ENCODE results near the gene CHST11.

The CHST11 gene

DNA sequence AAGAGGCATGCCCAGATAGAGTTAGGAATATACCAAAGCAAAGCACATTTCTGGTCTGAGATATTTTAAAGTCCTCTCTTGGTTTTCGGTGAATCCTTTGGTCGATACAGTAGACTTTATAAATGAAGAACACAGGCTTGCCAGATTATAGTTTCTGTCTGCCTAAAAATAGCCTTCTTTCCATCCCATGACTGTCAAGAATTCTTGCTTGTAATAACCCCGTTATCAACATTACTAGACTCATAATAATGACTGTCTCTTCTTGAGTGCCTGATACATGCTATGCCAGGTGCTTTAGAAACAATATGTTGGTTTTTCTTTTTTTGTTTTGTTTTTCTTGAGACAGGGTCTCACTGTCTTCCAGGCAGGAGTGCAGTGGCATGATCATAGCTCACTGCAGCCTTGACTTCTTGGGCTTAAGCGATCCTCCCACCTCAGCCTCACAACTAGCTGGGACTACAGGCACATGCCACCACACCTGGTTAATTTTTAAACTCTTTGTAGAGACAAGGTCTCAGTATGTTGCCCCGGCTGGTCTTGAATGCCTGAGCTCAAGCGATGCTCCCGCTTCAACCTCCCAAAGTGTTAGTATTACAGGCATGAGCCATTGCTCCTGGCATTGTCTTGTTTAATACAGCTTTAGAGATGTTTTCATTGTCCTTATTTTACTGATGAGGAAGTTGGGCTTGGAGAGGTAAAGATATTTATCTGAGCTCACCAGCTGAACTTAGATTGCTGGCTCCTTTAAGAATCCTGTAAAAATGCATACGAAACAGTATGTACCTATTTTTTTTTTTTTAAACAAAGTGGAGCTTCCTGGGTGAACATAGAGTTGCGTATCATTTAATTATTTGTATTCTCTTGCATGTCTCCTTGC is 30.4 kb downstream of the CHST11 start:
- TF ChIP-seq CTCF (conservative IDR thresholded peaks at IDR 0.05; ENCODE audit: low read length) = no peak
- DNase-seq (ENCODE audit: low read depth) = no peak
- H3K4me3 ChIP-seq (ENCODE audit: low read length) = no peak overlapping the region

DNA sequence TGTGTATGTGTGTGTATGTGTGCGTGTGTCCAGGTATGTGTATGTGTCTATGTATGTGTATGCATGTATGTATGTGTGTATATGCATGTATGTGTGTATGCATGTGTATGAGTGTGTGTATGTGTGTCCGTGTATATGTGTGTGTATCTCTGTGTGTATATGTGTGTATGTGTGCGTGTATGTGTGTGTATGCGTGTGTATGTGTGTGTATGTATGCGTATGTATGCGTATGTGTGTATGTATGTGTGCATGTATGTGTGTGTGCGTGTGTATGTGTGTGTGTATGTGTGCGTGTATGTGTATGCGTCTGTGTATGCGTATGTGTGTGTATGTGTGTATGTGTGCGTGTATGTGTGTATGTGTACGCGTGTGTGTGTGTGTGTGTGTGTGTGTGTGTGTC is 31.6 kb downstream of the CHST11 start:
- no peak overlapping the region for H3K4me3 ChIP-seq (ENCODE audit: low read length)
- TF ChIP-seq CTCF (conservative IDR thresholded peaks at IDR 0.05; ENCODE audit: low read length) = no peak
- DNase-seq (ENCODE audit: low read depth) = no peak

GRCh38 chr12:104490186-104490585 is 33.4 kb downstream of the CHST11 start:
- TF ChIP-seq CTCF (conservative IDR thresholded peaks at IDR 0.05; ENCODE audit: low read length) = no peak
- no peak for DNase-seq (ENCODE audit: low read depth)
- H3K4me3 ChIP-seq (ENCODE audit: low read length) = no peak overlapping the region

DNA sequence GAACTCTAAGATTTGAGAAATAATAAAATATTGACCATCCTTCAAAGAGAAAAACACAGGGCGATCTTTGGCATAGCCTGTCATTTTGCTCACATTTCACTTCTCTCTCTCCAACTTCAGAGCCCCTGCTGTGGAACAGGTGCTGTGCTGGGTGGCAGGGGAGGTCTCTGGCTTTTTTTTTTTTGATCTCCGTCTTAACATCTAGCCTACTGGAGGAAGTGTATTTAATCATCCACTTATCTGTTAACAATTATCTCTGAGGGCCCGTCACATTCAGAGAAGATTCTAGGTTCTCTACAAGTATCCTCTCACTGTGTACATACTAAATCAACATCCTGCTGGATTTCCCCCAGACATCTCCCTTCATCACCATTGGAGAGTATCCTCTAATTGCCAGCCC is 34.1 kb downstream of the CHST11 start:
- no peak for TF ChIP-seq CTCF (conservative IDR thresholded peaks at IDR 0.05; ENCODE audit: low read length)
- no peak overlapping the region for H3K4me3 ChIP-seq (ENCODE audit: low read length)
- no peak for DNase-seq (ENCODE audit: low read depth)

GRCh38 chr12:104493496-104493895 is 36.7 kb downstream of the CHST11 start:
- TF ChIP-seq CTCF (conservative IDR thresholded peaks at IDR 0.05; ENCODE audit: low read length) = no peak
- H3K4me3 ChIP-seq (ENCODE audit: low read length) = no peak overlapping the region
- no peak for DNase-seq (ENCODE audit: low read depth)

GRCh38 chr12:104494137-104494792 is 37.5 kb downstream of the CHST11 start:
- H3K4me3 ChIP-seq (ENCODE audit: low read length) = no peak overlapping the region
- no peak for TF ChIP-seq CTCF (conservative IDR thresholded peaks at IDR 0.05; ENCODE audit: low read length)
- DNase-seq (ENCODE audit: low read depth) = peak; percentile 20

- no peak overlapping the region for H3K4me3 ChIP-seq (ENCODE audit: low read length)
- DNase-seq (ENCODE audit: low read depth) = no peak
- no peak for TF ChIP-seq CTCF (conservative IDR thresholded peaks at IDR 0.05; ENCODE audit: low read length)
Measured at GRCh38 chr12:104494793-104495158, 38.0 kb downstream of the CHST11 start.

Measured in AG10803 (cell line).